Inferior parietal cortex (tissue), 1 donor: Measurements from ENCODE around the gene LIPC.

Experiments used
- DNase-seq: peaks from one replicate; pipeline ENCODE4 v3.0.0-alpha.2; 2016; ENCODE audit errors: extremely low spot score

LIPC gene

DNA sequence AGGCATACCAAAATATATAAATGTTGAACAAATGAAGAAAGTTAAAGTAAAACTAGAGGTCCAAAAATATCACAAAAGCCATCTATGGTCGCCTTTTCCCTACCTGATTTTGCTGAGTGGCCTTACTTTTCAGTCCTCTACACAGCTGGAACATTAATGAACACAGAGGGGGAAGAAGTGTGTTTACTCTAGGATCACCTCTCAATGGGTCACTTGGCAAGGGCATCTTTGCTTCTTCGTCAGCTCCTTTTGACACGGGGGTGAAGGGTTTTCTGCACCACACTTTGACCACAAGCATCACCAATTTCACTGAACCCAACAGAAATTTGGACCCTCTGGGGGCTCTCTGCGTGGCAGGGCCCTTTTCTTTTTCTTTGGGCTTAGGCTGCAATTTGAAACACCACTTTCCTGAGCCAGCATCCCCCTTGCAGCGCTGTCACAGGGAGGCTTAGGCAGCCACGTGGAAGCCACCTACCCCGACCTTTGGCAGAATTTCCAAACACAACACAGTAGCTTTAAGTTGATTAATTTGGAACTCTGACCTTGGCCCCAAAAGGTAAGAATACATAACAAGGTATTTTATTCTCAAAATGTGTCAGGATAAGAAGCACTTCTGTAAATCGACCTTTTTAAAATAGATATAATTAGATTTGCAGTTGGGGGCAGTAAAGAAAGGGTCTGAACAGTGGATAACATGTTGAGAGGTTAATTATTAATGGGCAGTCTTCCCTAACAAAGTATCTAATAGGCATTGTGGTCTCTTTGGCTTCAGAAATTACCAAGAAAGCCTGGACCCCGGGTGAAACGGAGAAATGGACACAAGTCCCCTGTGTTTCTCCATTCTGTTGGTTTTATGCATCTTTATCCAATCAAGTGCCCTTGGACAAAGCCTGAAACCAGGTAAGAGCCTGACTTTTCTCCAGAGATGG, at the start of gene LIPC:
Gene LIPC, plus strand, starts transcription at position 771 of the 929 bp plus-strand sequence. Its CDS starts 42 bp downstream, at position 813.
- DNase-seq, result no peak

DNA sequence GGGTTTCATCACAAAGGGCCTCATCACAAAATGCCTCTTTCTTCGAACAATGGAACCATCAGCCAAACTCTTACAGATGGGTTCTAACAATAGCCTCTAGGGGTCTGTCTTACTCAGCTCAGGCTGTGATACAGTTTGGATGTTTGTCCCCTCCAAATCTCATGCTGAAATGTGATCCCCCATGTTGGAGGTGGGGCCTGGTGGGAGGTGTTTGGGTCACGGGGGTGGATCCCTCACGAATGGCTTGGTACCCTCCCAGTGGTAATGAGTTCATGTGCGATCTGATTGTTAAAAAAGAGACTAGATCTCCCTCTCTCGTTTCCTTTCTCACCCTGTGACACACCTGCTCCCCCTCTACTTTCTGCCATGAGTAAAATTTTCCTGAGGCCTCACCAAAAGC, 47.9 kb upstream of the LIPC start:
- no peak for DNase-seq

- no peak for DNase-seq
Observed at GRCh38 chr15:58384667-58385066, 47.1 kb upstream of the LIPC start.

GRCh38 chr15:58386081-58386480, 45.7 kb upstream of the LIPC start:
- no peak for DNase-seq

DNA sequence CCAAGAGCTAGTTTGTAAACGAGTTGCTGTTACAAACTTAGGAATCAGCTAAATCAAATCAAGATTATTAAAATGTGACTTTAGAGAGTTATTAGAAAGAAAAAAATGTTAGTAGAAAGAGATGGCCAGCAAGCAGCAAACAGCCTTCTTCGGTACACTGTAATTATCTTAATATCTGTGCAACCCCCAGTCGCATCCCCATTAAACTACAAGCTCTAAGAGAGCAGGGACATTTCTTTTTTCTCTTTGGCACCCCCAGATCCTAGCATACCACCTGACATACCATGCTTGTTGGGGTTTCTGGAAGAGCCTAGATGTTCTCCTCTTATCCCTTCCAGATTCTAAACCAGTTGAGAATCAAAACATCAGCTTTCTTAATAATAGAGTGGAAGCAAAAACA, 45.1 kb upstream of the LIPC start:
- no peak for DNase-seq

GRCh38 chr15:58387130-58387529, 44.7 kb upstream of the LIPC start:
- DNase-seq, result no peak

GRCh38 chr15:58388211-58388610, 43.6 kb upstream of the LIPC start:
- DNase-seq, result no peak

- no peak for DNase-seq
Observed at GRCh38 chr15:58390118-58390517, 41.7 kb upstream of the LIPC start.

DNA sequence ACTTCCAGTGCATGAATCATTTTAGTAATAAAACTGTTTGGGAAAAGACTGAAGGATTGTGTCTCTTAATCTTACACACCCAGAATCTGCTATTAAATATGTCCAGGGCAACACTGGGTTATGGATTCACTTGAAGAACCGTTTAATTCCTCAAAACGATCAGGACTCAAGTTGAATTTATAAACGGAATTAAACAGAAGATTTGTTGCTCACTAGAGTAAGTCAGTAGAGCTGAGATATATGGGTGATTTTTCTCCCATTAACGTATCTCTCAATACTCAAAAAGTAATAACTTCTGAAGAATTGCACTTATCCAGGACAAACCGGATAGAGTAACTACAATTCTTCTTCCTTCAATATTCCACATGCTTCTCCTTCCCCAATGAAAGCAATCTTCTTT, 41.1 kb upstream of the LIPC start:
- no peak for DNase-seq

DNA sequence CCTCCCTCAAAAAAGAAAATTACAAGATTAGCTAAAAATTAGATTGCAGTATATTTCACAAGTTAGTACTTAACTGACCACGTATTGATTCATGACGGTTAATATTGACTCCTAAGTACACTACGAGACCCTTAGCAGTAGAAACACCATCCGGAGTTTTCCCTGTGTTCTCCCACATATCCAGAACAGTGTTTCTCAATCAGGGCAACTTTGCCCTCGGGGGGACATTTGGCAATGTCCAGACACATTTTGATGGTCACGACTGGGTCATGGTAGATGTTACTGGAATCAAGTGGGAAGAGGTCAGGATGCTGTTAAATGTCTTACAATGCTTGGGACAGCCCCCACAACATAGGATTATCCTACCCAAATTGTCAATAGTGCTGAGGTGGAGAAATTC, 40.7 kb upstream of the LIPC start:
- DNase-seq, result no peak

GRCh38 chr15:58392141-58392540, 39.6 kb upstream of the LIPC start:
- no peak for DNase-seq

GRCh38 chr15:58392611-58393161, 39.1 kb upstream of the LIPC start:
- no peak for DNase-seq

- DNase-seq, result no peak
Observed at GRCh38 chr15:58393241-58393662, 38.5 kb upstream of the LIPC start.

GRCh38 chr15:58396181-58396580, 35.6 kb upstream of the LIPC start:
- DNase-seq, result peak; percentile 51

DNA sequence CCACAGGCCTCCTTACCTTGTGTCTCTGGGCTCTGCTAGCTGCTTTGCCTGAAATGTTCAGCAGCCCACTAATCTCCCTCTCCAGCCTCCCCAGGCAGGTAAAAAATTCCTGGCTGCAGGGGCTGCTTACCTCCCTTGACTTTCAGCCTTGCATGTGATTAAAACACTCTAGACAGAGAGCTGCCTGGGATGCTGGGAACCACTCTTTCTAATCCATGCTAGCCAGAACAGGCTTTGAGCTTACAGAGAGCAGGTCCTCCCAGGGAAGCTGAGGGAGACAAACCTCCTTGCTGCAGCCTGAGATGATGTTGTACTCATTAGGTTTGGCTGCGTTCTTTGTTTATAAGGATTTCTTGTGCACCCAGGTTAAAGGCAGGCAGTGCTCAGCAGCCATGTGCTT, 33.7 kb upstream of the LIPC start:
- no peak for DNase-seq

- no peak for DNase-seq
Observed at GRCh38 chr15:58398643-58399042, 33.1 kb upstream of the LIPC start.

DNA sequence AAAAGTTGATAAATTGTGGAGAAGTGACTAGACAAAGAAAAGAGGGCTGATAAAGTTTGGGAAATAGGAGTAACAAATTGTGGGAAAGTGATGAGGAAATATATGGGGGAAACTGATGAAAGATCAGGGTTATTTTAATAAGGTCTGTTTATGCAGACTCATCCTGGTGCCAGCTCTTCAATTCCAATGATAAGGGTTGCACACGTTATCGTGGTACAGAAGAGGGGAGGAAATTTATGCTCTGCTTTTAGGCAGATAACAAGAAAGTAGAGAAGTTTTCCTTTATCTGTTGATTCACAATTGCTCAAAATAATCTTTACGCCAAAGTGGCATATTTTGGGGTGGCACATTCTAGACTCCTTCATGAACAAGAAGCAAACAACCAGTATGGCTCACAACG, 32.1 kb upstream of the LIPC start:
- no peak for DNase-seq

GRCh38 chr15:58401276-58401675, 30.5 kb upstream of the LIPC start:
- no peak for DNase-seq

DNA sequence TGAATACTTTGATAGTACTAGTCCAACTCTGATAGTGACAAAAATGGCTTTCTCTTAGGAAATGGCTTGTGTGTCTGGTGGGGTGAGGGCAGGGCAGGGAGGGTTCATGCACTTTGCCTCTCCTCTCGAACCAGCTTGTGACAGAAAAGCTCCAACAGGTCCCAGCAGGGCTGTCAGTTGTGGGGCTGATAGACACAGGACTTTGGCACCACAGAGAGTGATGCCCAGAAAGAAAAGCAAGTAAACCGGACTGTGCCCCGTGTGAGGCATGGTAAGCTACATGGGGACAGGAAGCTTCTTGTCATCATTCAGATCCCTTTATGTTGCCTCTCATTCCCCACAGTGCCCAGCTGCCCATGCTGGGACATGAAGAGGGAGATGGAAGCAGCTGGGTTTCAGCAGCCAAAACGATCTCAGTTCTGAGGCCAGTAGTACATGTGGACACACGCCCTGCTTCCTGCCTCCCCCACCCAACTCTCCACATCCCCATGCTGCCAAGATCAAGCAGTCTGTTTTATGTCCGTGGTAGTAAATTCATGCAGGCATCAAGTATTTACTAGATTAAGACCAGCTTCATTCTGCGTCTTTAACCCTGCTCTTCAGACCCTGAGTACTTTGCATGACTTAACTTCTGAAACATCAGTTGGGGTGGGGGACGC, 29.7 kb upstream of the LIPC start:
- DNase-seq, result no peak

DNA sequence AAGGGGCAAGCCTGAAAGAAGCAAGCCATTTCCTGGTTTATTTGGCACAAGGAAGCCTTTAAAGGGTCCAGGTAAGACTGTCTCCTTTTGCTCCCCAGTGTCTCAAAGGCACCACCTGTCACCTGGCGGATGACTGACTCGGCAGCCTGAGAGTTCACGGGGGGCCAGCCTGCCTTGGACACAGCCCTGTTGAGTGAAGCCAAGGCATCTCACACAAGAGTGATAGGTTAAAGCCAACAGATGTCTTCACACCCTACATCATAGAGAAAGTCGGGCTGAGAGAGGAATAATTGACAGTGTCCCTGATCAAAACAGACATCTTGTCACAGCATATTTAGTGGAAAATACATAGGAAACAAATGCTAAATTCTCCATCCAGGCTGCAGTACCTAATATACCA, 28.2 kb upstream of the LIPC start:
- no peak for DNase-seq

DNA sequence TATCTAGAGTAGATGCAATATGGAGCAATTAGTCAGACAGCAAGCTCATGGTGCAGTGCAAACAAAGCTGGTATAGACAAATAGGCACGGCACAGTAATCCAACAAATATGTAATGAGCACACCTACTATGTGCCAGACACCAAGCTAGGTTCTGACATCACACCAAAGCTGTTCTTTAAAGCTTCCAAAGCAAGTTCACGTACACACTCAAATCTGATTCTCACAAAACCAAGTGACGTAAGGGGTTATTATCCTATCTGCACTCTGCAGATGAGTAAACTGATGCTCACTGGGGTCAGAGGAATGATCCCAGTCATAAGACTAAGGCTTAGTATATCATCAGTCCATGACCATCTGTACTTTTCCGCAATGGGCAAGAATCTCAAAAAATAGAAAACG, 27.8 kb upstream of the LIPC start:
- DNase-seq, result no peak

DNA sequence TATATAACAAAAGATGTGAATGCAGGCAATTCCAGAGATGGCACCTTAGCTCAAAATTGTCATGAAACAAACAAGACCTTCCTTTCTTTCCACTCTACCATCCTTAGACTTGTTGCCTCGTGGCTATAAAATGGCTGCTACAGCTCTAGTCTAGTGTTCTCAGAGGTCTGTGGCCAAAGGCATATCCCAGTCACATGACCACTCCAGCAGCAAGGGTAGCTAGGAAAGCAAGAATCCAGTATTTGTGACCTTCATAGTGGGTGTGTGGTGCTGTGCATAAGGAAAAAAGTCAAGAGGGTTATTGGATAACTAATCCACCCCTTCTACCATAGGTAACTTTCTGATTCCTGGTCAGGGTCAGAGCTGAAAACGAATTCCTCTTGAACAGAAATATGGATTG, 27.1 kb upstream of the LIPC start:
- no peak for DNase-seq

GRCh38 chr15:58405865-58406264, 25.9 kb upstream of the LIPC start:
- no peak for DNase-seq
